ENCODE results near the gene CHAC1. TPM values are rescaled to one million over a fixed set of nuclear protein-coding genes. Genes with fewer than 3 reads are reported as not detected.
A peak's percentile ranks its signal among the peaks of the same experiment; 100 is the strongest.

Gene CHAC1
- total and polyA plus RNA-seq, 2 of the 13 experiments (the other 11 are each of a cell fraction or from before 2014, with no cell fraction given): 0.44 TPM; not detected in 1

GRCh38 chr15:40941068-40941527, 12.2 kb upstream of the CHAC1 start:
- BruUV-seq (replicated peaks): no TSS peak
- CTCF ChIA-PET (ENCODE audit: low intra/inter-chr PET ratio, low total read pairs): interaction anchor here (0.6 to 1.3 kb wide), 2 partner anchors 37 to 80 kb away, joined by 3 read pairs; no protein-coding TSS in a partner anchor
- Histone ChIP-seq H3K4me1 (ENCODE audit: insufficient read depth, low read length) (peaks cover 64% of the 10 kb centered on the region), H3K4me3 (replicated peaks in 1 of 3; ENCODE audit: insufficient read depth in 1 of 3, low read depth in 2 of 3, low read length in 3 of 3) (peak overlapping the region; percentile 38 to 74 (median 52); a peak in 5 of 6 replicates), H3K27me3 (ENCODE audit: control insufficient read depth in 1 of 2, insufficient read depth in 2 of 2, low read length in 2 of 2) (peaks cover 0 to 40% of the 10 kb centered on the region in 2 experiments; a peak in 3 of 5 replicates), H3K27ac (ENCODE audit: extremely low read length, insufficient read depth, low read length) (peak overlapping the region; percentile 51), H3K79me2 (ENCODE audit: insufficient read depth, low read length) (no peaks in the 10 kb centered on the region), H3K9me3 (ENCODE audit: low read length) (no peaks in the 10 kb centered on the region), H3K4me2 (ENCODE audit: low read depth, low read length) (peak overlapping the region; percentile 99), H3K9ac (ENCODE audit: insufficient read depth, low read depth, low read length) (peak overlapping the region; percentile 51), H3K36me3 (replicated peaks in 1 of 2; ENCODE audit: control insufficient read depth in 1 of 2, insufficient read depth in 2 of 2, low read length in 2 of 2) (no peaks in the 10 kb centered on the region), H2AFZ (ENCODE audit: low read length) (no peak overlapping the region), H4K20me1 (ENCODE audit: insufficient read depth, low read length) (no peaks in the 10 kb centered on the region)
- DNase-seq (ENCODE audit: low spot score) (no peak), ATAC-seq (peak; percentile 2), FAIRE-seq (no peak)
- intact Hi-C loops (cut with micrococcal nuclease; ENCODE audit: unreplicated experiment) (loop anchor here (5.0 kb wide), 1 partner anchor 34 kb away; no protein-coding TSS in a partner anchor), in situ Hi-C loops (cut with HindIII; ENCODE audit: extremely low pct_ligation_motif_present, low pct_unique_long_range_greater_than_20kb) (no loop called here)
- POLR2A ChIA-PET: interaction anchor here (1.0 to 2.1 kb wide), 6 partner anchors 9 to 46 kb away, joined by 3 to 10 read pairs (median 5); partner anchors contain the start of gene DLL4
- WGBS (ENCODE audit: low lambda C conversion rate): 0% methylated on average over 2 of the region's 7 CpGs
- TF ChIP-seq FLYWCH1 (CRISPR knock-in tag; IDR thresholded peaks at IDR 0.05) (no peak), ZMYM2 (CRISPR knock-in tag; IDR thresholded peaks at IDR 0.05) (no peak), TRAFD1 (CRISPR knock-in tag; IDR thresholded peaks at IDR 0.05; ENCODE audit: borderline replicate concordance) (no peak), FOXO1 (CRISPR knock-in tag; IDR thresholded peaks at IDR 0.05) (no peak), ZNF414 (CRISPR knock-in tag; IDR thresholded peaks at IDR 0.05) (0 out of 2 replicates have a peak, but pooled peaks have one; percentile 42), REST (IDR thresholded peaks at IDR 0.05; ENCODE audit: borderline replicate concordance in 1 of 2, low read depth in 1 of 2, low read length in 2 of 2) (no peak), TFAP4 (IDR thresholded peaks at IDR 0.05; ENCODE audit: borderline replicate concordance, low read depth) (0 out of 2 replicates have a peak, but pooled peaks have one; percentile 18), DNMT3B (CRISPR knock-in tag; conservative IDR thresholded peaks at IDR 0.05) (0 out of 2 replicates have a peak, but pooled peaks have one; percentile 32), FOXC1 (CRISPR knock-in tag; IDR thresholded peaks at IDR 0.05; ENCODE audit: borderline replicate concordance) (0 out of 2 replicates have a peak, but pooled peaks have one; percentile 52), DPF2 (CRISPR knock-in tag; IDR thresholded peaks at IDR 0.05; ENCODE audit: borderline replicate concordance, low read depth) (no peak), NR2C2 (CRISPR knock-in tag; IDR thresholded peaks at IDR 0.05; ENCODE audit: borderline replicate concordance) (0 out of 2 replicates have a peak, but pooled peaks have one; percentile 6), ZFP90 (CRISPR knock-in tag; IDR thresholded peaks at IDR 0.05; ENCODE audit: borderline replicate concordance) (0 out of 2 replicates have a peak, but pooled peaks have one; percentile 5), BRD4 (CRISPR knock-in tag; IDR thresholded peaks at IDR 0.05) (0 out of 2 replicates have a peak, but pooled peaks have one; percentile 18), RARG (CRISPR knock-in tag; IDR thresholded peaks at IDR 0.05; ENCODE audit: low read depth) (no peak), ZNF883 (CRISPR knock-in tag; IDR thresholded peaks at IDR 0.05; ENCODE audit: not compliant biosample characterization) (peak; percentile 5), YEATS2 (CRISPR knock-in tag; IDR thresholded peaks at IDR 0.05; ENCODE audit: borderline replicate concordance) (no peak), HOXA5 (CRISPR knock-in tag; IDR thresholded peaks at IDR 0.05) (0 out of 2 replicates have a peak, but pooled peaks have one; percentile 37)
